Osteocyte (in vitro differentiated cells): ENCODE data around the gene SDHAF2. TPM values are rescaled to one million over a fixed set of nuclear protein-coding genes. Genes with fewer than 3 reads are reported as not detected.

ENCODE experiments used
- DNase-seq: peaks from one replicate; pipeline ENCODE4 v3.0.0; 2021; ENCODE audit warnings: mixed read lengths; ENCODE audit not compliant: unreplicated experiment; ENCODE audit errors: extremely low spot score
- H3K27ac Mint-ChIP-seq: one replicate; pipeline ENCODE4 v1.8.0; 2021; ENCODE audit warnings: mild to moderate bottlenecking, mixed read lengths; ENCODE audit not compliant: unreplicated experiment
- H3K27me3 Mint-ChIP-seq: one replicate; pipeline ENCODE4 v1.8.0; 2021; ENCODE audit warnings: mixed read lengths; ENCODE audit not compliant: unreplicated experiment
- H3K36me3 Mint-ChIP-seq: one replicate; pipeline ENCODE4 v1.8.0; 2021; ENCODE audit warnings: mixed read lengths; ENCODE audit not compliant: unreplicated experiment
- H3K4me1 Mint-ChIP-seq: one replicate; pipeline ENCODE4 v1.8.0; 2021; ENCODE audit warnings: mixed read lengths; ENCODE audit not compliant: unreplicated experiment
- H3K4me3 Mint-ChIP-seq: one replicate; pipeline ENCODE4 v1.8.0; 2021; ENCODE audit warnings: mild to moderate bottlenecking, moderate library complexity, mixed read lengths; ENCODE audit not compliant: unreplicated experiment
- H3K9me3 Mint-ChIP-seq: one replicate; pipeline ENCODE4 v1.8.0; 2021; ENCODE audit warnings: mixed read lengths; ENCODE audit not compliant: unreplicated experiment
- total RNA-seq: library from RNA; stranded (reverse); gene quantifications from 2 replicates; pipeline ENCODE4 v1.2.1, GENCODE V29; 2021
- TF ChIP-seq, protein P1 (sequence below): fragments of 200-600 bp; sonication (generic); IDR thresholded peaks from 2 replicates; pipeline ENCODE4 v1.5.0; 2021; ENCODE audit warnings: antibody characterized with exemption, mild to moderate bottlenecking, moderate library complexity

Gene SDHAF2
- total RNA-seq, 1 donor from 2014 or later = 35.7 TPM

DNA sequence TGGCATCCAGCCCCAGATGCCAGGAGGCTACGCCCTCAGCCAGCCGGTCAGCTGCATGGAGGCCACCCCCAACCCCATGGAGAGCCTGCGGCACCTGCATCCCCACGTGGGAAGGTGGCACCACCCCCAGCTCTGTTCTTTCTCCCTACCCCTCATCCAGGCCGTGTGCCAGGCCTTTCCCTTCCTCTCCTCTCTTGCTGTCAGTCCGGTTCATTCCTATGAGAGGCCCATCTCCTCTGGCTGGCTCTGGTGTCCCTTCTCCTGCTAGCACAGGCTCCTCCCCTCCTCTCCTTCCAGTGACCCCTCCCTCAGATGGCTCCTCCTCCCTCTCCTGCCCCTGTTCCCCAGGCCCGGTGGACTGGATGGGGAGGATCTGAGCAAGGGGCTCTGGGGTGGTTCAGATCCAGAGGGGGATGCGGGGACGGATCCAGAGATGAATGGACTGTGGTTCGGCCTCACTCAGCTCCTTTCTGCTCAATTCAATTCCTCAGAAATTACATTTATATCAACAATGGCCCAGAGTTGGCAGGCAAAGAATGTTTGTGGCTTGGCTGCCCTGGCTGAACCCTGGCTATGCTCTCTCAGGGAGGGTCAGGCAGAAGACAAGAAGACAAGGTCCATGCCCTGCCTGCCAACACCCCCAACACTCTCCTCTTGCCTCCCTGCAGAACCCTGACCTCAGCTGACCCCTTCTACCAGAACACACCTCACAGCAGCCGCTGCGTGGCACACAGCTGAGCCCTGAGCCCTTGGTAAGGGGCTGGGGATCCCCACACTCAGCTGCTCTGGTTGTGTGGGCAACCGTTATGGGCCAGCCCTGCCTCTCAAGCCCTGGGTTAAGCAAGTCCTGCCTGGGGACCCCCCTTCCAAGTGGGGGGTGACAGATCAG is 60.2 kb downstream of the SDHAF2 start:
- no peak for DNase-seq
- no peak overlapping the region for H3K27ac Mint-ChIP-seq
- no peaks in the 10 kb centered on the region for H3K9me3 Mint-ChIP-seq
- H3K27me3 Mint-ChIP-seq = peaks cover 2% of the 10 kb centered on the region
- H3K4me3 Mint-ChIP-seq = no peak overlapping the region
- H3K36me3 Mint-ChIP-seq = peaks cover 2% of the 10 kb centered on the region
- peaks cover 22% of the 10 kb centered on the region for H3K4me1 Mint-ChIP-seq
- TF ChIP-seq, protein P1, sequence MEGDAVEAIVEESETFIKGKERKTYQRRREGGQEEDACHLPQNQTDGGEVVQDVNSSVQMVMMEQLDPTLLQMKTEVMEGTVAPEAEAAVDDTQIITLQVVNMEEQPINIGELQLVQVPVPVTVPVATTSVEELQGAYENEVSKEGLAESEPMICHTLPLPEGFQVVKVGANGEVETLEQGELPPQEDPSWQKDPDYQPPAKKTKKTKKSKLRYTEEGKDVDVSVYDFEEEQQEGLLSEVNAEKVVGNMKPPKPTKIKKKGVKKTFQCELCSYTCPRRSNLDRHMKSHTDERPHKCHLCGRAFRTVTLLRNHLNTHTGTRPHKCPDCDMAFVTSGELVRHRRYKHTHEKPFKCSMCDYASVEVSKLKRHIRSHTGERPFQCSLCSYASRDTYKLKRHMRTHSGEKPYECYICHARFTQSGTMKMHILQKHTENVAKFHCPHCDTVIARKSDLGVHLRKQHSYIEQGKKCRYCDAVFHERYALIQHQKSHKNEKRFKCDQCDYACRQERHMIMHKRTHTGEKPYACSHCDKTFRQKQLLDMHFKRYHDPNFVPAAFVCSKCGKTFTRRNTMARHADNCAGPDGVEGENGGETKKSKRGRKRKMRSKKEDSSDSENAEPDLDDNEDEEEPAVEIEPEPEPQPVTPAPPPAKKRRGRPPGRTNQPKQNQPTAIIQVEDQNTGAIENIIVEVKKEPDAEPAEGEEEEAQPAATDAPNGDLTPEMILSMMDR = no peak

DNA sequence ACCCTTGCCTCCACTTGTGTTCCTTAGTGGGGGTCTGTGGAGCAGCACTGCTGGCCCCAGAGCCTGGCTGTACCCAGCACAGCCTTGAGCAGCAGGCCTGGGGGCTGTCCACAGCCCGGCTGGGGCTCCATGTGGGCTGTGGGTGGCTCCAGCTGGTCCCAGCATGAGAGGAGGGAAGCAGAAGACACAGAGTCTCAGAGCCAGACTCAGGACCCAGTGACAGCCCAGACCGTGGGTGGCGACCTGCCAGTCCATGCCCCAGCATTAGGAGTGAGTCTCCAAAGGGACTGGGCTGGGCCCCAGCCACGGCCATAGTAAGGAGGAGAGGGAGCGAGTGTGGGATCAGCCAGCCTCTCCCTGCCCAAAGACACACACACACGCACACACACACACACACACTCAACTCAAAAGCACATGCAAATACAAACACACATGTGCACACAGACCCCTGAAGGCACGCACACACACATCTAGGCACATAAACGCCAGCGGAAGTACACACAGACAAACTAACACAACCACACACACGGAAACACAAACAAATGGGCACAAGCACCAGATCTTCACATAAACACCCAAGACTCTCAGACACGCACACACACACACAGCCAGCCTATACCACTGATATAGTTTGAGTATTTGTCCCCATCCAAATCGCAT is 61.9 kb downstream of the SDHAF2 start:
- TF ChIP-seq, protein P1 = no peak
- H3K36me3 Mint-ChIP-seq = peaks cover 2% of the 10 kb centered on the region
- no peak overlapping the region for H3K4me3 Mint-ChIP-seq
- no peak for DNase-seq
- no peaks in the 10 kb centered on the region for H3K9me3 Mint-ChIP-seq
- peaks cover 22% of the 10 kb centered on the region for H3K4me1 Mint-ChIP-seq
- H3K27ac Mint-ChIP-seq = no peak overlapping the region
- peaks cover 2% of the 10 kb centered on the region for H3K27me3 Mint-ChIP-seq

DNA sequence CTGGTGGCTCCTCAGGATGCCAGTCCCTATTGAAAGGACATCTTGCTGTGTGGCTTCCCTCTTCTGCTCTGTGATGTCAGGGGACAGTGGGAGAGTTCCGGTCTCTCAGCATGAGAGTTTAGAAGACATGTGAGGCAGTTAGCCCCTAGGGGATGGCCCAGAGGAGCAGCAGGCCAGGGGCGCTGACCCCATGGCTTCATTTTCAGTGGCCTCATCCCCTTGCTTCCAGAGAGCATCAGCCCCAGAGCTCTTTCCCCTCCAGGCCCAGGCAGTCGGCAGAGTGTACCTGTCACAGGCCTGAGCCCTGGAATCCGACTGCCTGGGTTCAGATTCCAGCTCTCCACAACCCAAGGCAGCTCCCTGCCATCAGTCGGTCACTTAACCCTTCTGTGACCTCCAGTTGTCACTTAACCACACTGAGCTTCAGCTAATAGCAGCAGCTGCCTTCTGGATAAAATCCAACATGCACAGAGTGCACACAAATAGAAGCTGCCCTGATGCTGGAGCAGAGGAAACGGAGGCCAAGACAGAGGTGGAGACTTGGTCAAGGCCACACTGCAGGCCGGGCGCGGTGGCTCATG is 64.5 kb downstream of the SDHAF2 start:
- TF ChIP-seq, protein P1 = no peak
- H3K9me3 Mint-ChIP-seq = no peaks in the 10 kb centered on the region
- H3K4me3 Mint-ChIP-seq = no peak overlapping the region
- H3K36me3 Mint-ChIP-seq = no peaks in the 10 kb centered on the region
- DNase-seq = no peak
- no peak overlapping the region for H3K27ac Mint-ChIP-seq
- H3K4me1 Mint-ChIP-seq = peaks cover 9% of the 10 kb centered on the region
- H3K27me3 Mint-ChIP-seq = peaks cover under 1% of the 10 kb centered on the region

DNA sequence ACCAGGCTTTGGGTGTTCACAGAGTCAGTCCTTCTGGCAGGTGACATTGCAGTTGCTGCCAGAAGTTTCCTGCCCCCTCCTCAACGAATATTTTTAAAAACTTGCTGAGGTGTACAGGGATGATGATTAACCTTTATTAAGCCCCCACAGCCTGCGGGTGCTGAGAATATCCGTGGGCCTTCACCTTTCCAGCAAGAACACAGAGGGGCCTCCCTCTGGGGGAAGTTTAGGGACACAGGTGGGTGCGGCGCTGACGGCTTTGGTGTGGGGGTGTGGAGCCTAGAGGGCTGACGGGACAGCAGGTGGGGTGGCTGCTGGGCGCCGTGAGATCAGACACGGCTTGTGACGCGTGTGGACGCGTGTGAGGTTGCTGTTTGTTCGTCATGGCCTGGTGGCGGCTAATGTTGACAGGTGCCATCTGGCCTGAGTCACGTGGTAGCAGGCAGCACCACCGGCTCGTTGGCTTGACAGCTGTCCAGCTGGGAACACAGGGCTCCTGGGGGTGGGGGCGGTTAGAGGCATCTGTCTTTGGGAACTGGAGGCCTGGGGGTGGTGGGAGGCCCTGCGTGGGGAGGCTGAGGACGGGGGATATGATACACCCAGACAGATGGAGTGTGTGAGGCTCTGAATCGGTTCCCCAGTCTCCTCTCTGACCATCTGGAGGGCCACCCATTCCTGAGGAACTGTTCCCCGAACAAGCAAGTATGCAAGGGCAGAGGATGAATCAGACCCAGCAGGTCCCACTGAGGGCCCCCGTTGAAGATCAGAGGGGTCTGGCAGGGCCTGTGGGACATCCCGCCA is 66.1 kb downstream of the SDHAF2 start:
- H3K27me3 Mint-ChIP-seq = peaks cover 10% of the 10 kb centered on the region
- H3K9me3 Mint-ChIP-seq = no peaks in the 10 kb centered on the region
- H3K4me1 Mint-ChIP-seq = no peaks in the 10 kb centered on the region
- no peaks in the 10 kb centered on the region for H3K36me3 Mint-ChIP-seq
- no peak for DNase-seq
- H3K4me3 Mint-ChIP-seq = no peak overlapping the region
- no peak overlapping the region for H3K27ac Mint-ChIP-seq
- TF ChIP-seq, protein P1 = no peak

Other genes with a start within 250 kb of the SDHAF2 start
- not detected in 2 replicates for gene PGA3, start 226.6 kb upstream of the SDHAF2 start, total RNA-seq
- gene PGA4, start 207.8 kb upstream of the SDHAF2 start, total RNA-seq = not detected in 2 replicates
- not detected in 2 replicates for gene PGA5, start 188.9 kb upstream of the SDHAF2 start, total RNA-seq
- 8.8 and 10.7 TPM in 2 replicates for gene VWCE, start 134.8 kb upstream of the SDHAF2 start, total RNA-seq
- 259 and 266 TPM in 2 replicates for gene DDB1, start 97.0 kb upstream of the SDHAF2 start, total RNA-seq
- 41.7 and 46.3 TPM in 2 replicates for gene TKFC, start 96.9 kb upstream of the SDHAF2 start, total RNA-seq
- 49.5 and 57.0 TPM in 2 replicates for gene CYB561A3, start 68.2 kb upstream of the SDHAF2 start, total RNA-seq
- 49.4 and 51.3 TPM in 2 replicates for gene TMEM138, start 67.8 kb upstream of the SDHAF2 start, total RNA-seq
- gene TMEM216, start 37.5 kb upstream of the SDHAF2 start, total RNA-seq = 11.3 and 11.4 TPM in 2 replicates
- 80.0 and 82.7 TPM in 2 replicates for gene CPSF7, start 149 bp upstream of the SDHAF2 start, total RNA-seq
- gene LRRC10B, start 78.6 kb downstream of the SDHAF2 start, total RNA-seq = not detected in 2 replicates
- 0.10 and 0.11 TPM in 2 replicates for gene SYT7, start 151.0 kb downstream of the SDHAF2 start, total RNA-seq